Transverse colon (tissue), 4 donors: ENCODE results near the gene RAB3D. TPM values are rescaled to one million over a fixed set of nuclear protein-coding genes. Genes with fewer than 3 reads are reported as not detected.
"Not testable (repeated sequence)": the region's sequence is repeated elsewhere in the genome, so short reads cannot be mapped to it uniquely, and the experiment has no call there.

Experiments used
- DNase-seq: peaks from one replicate; pipeline ENCODE4 v3.0.0-alpha.2; 2019
- H3K27ac ChIP-seq, 4 donors: fragments of 200-600 bp; sonication (generic); 2 replicates each; pipeline ENCODE4 v1.5.1; 2016 to 2018; ENCODE audit warnings: inconsistent platforms in 4 of 4
- H3K27me3 ChIP-seq: fragments of 200-600 bp; sonication (generic); 2 replicates; pipeline ENCODE4 v1.5.1; 2017; ENCODE audit warnings: inconsistent platforms
- H3K36me3 ChIP-seq, 4 donors: fragments of 200-600 bp; sonication (generic); 2 replicates each; pipeline ENCODE4 v1.5.1; 2017 to 2019; ENCODE audit warnings: inconsistent platforms in 4 of 4
- H3K4me1 ChIP-seq, 4 donors: fragments of 200-600 bp; sonication (generic); 2 replicates each; pipeline ENCODE4 v1.5.1; 2017 to 2020; ENCODE audit warnings: inconsistent platforms in 4 of 4
- H3K4me3 ChIP-seq, 4 donors: fragments of 200-600 bp; sonication (generic); 1 replicate in 1 of 4; 2 replicates in 3 of 4; pipeline versions ENCODE4 v1.5.1 to v1.6.1; 2017 to 2019; ENCODE audit warnings: inconsistent platforms in 4 of 4
- H3K9me3 ChIP-seq, 2 donors: fragments of 200-600 bp; sonication (generic); 2 replicates each; pipeline ENCODE4 v1.5.1; 2017 to 2019; ENCODE audit warnings: inconsistent platforms in 2 of 2
- EP300 ChIP-seq: sonication (generic); formaldehyde crosslinking; IDR thresholded peaks from one replicate; pipeline ENCODE4 v1.6.1; 2017; ENCODE audit warnings: antibody characterized with exemption, low read depth
- POLR2A ChIP-seq: fragments of 450-650 bp; IDR thresholded peaks from one replicate; pipeline ENCODE4 v1.6.1; 2016; ENCODE audit warnings: antibody characterized with exemption, mild to moderate bottlenecking, moderate library complexity
- POLR2AphosphoS5 ChIP-seq, 3 donors: sonication (generic); formaldehyde crosslinking; IDR thresholded peaks; one replicate each; pipeline ENCODE4 v1.6.1; 2016; ENCODE audit warnings: antibody characterized with exemption in 3 of 3
- whole genome bisulfite sequencing, 2 donors: methylation state at CpG; one replicate each; pipeline ENCODE4 v1.1.5; 2018; ENCODE audit warnings: low coverage in 1 of 2; 5-methylcytosine and 5-hydroxymethylcytosine counted together
- in situ Hi-C, 4 donors: fragments of 200-750 bp; cut with MboI; loops; one replicate each; pipeline versions ENCODE4 v1.15.0 to v1.15.1; 2017; ENCODE audit warnings: low sequenced_read_pairs in 3 of 4, low pct_ligation_motif_present in 1 of 4, low pct_unique_long_range_greater_than_20kb in 1 of 4
- intact Hi-C: fragments of 100-400 bp; cut with DNase I; formaldehyde crosslinking; loops from one replicate; pipeline ENCODE4 v1.15.1; 2023; ENCODE audit warnings: low total_unique reads
- total RNA-seq, 4 donors: library from RNA; depleted of rRNA; stranded (reverse); fragments of >200 nt; gene quantifications; one replicate each; pipeline ENCODE4 v1.1.0, GENCODE V29; 2016
- TF ChIP-seq, protein P1 (sequence below), 5 experiments: fragments of 200-600 bp in 3 of 5; fragments of 450-650 bp in 2 of 5; sonication (generic) in 3 of 5; IDR thresholded peaks; 1 replicate in 2 of 5; 2 replicates in 3 of 5; pipeline ENCODE4 v1.5.1; 2016 to 2017; ENCODE audit warnings: antibody characterized with exemption in 5 of 5, inconsistent platforms in 3 of 5, mild to moderate bottlenecking in 2 of 5, moderate library complexity in 1 of 5

Gene RAB3D
- total RNA-seq, 4 donors from 2014 or later: 16.5 to 41.1 (median 18.6) TPM

DNA sequence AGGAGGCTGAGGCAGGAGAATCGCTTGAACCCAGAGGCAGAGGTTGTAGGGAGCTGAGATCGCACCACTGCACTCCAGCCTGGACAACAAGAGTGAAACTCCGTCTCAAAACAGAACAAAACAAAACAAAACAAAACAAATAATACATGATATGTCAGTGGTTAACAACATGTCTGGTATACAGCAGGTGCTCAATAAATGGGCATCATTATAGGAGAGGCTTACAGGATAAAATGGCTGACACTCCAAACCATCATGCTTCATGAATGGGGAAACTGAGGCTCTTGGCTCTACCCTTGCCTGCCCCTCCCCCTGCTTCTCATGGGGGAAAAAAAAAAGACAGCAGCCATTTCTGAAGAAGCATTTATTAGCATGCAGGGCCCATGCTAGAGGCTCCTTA lies 3.0 kb upstream of the RAB3D start:
- H3K36me3 ChIP-seq: no peaks in the 10 kb centered on the region

DNA sequence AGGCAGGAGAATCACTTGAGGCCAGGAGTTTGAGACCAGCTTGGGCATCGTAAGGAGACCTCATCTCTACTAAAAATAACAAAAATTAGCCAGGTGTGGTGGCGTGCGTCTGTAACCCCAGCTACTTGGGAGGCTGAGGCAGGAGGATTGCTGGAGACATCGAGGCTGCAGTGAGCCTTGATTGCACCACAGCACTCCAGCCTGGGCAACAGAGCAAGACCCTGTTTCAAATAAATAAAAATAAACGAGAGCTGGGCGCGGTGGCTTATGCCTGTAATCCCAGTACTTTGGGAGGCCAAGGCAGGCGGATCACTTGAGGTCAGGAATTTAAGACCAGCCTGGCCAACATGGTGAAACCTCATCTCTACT lies 626 bp upstream of the RAB3D start:
- H3K36me3 ChIP-seq, H3K9me3 ChIP-seq, intact Hi-C loops, H3K27me3 ChIP-seq, DNase-seq, in situ Hi-C loops: not testable (repeated sequence)
- 51 to 76% methylated on average over 4 to 8 of the region's 8 CpGs for WGBS, 2 donors
- peak overlapping the region; percentile 79 to 93 (median 90) for H3K27ac ChIP-seq
- H3K4me1 ChIP-seq: peaks cover 17 to 40% (median 38%) of the 10 kb centered on the region in 4 donors
- H3K4me3 ChIP-seq: peak overlapping the region in 2 of 4 donors; percentile 70 to 82

More for the DNA sequence above, 3.0 kb upstream of the RAB3D start:
- peaks cover 22 to 52% (median 49%) of the 10 kb centered on the region in 4 donors for H3K4me1 ChIP-seq
- no peak for TF ChIP-seq EP300
- TF ChIP-seq POLR2A: no peak
- TF ChIP-seq, protein P1, sequence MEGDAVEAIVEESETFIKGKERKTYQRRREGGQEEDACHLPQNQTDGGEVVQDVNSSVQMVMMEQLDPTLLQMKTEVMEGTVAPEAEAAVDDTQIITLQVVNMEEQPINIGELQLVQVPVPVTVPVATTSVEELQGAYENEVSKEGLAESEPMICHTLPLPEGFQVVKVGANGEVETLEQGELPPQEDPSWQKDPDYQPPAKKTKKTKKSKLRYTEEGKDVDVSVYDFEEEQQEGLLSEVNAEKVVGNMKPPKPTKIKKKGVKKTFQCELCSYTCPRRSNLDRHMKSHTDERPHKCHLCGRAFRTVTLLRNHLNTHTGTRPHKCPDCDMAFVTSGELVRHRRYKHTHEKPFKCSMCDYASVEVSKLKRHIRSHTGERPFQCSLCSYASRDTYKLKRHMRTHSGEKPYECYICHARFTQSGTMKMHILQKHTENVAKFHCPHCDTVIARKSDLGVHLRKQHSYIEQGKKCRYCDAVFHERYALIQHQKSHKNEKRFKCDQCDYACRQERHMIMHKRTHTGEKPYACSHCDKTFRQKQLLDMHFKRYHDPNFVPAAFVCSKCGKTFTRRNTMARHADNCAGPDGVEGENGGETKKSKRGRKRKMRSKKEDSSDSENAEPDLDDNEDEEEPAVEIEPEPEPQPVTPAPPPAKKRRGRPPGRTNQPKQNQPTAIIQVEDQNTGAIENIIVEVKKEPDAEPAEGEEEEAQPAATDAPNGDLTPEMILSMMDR (IDR thresholded peaks at IDR 0.05): no peak
- no peak for TF ChIP-seq POLR2AphosphoS5 (IDR thresholded peaks at IDR 0.05)
- in situ Hi-C loops (no loop called here), intact Hi-C loops (no loop called here)
- 89 to 100% methylated on average over 3 of the region's 3 CpGs for WGBS, 2 donors
- H3K4me3 ChIP-seq: no peak overlapping the region
- DNase-seq: no peak
- no peak overlapping the region for H3K27ac ChIP-seq
- no peaks in the 10 kb centered on the region for H3K9me3 ChIP-seq
- no peaks in the 10 kb centered on the region for H3K27me3 ChIP-seq

DNA sequence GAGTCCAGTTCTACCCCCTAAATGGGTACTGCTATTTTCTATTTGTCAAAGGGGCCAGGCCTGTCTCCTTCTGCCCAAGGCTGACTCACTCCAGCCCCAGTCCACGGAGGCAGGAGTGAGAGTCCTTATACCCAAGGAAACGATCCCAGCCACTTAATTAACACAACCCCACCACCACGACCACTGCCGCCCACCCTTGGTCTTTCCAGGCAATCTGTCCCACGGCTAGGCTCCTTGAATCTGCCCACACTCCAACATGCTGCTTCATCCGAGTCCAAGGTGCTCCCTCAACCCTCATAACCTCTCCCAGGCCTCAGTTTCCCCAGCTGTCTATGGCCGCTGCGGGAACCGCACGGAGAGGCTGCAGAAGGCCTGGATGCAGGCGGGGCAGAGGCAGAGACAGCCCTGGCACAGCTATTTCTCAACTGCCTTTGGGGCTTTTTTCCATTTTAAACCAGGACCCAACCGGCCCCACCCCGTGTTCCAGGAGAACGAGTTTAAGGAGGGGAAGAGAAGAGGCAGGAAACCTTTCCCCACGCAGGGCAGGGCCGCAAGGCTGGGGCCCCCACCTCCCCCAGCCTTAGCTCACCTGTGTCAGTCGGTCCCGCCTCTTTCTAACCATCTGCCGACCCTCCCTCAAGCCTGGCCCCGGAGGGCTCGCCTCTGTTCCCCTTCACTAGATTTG lies 746 bp downstream of the RAB3D start:
- Histone ChIP-seq H3K4me1 (peaks cover 10 to 26% (median 24%) of the 10 kb centered on the region in 4 donors), H3K9me3 (no peaks in the 10 kb centered on the region), H3K27ac (peak overlapping the region; percentile 79 to 93 (median 90)), H3K27me3 (no peaks in the 10 kb centered on the region), H3K36me3 (peaks cover 0 to 18% (median 2%) of the 10 kb centered on the region in 4 donors), H3K4me3 (peak overlapping the region; percentile 70 to 88 (median 82))
- intact Hi-C loops: no loop called here
- WGBS, 2 donors: 13 to 16% methylated on average over 3 to 21 of the region's 21 CpGs
- TF ChIP-seq POLR2A (no peak), POLR2AphosphoS5 (IDR thresholded peaks at IDR 0.05) (no peak), EP300 (no peak)
- TF ChIP-seq, protein P1 (IDR thresholded peaks at IDR 0.05): no peak
- in situ Hi-C loops: no loop called here
- no peak for DNase-seq

DNA sequence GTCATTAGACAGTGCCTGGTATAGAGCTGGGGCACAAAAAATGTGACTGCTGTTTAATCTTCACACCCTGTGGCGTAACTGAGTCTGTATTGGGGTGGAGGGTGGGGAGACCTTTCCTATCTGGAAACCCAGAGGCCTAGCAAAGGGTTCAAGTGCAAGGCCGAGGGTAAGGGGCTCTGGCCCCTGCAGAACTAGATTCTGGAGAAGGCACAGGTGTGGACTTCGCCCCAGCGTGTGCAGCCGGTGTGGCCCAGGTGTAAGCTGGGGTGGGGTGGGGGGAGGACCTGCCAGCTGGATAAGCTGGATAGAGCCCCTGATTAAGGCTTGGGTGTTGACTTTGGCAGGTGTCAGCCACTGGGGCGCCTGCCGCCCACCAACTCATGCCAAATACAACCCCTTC lies 1.3 kb downstream of the RAB3D start:
- in situ Hi-C loops (no loop called here), intact Hi-C loops (no loop called here)
- TF ChIP-seq, protein P1 (IDR thresholded peaks at IDR 0.05): no peak
- TF ChIP-seq EP300 (no peak), POLR2A (no peak), POLR2AphosphoS5 (IDR thresholded peaks at IDR 0.05) (no peak)
- Histone ChIP-seq H3K27me3 (no peaks in the 10 kb centered on the region), H3K36me3 (peaks cover 0 to 21% (median 2%) of the 10 kb centered on the region in 4 donors), H3K4me3 (peak overlapping the region in 2 of 4 donors; percentile 70 to 82), H3K27ac (peak overlapping the region; percentile 79 to 93 (median 90)), H3K9me3 (no peaks in the 10 kb centered on the region), H3K4me1 (peaks cover 10 to 23% (median 22%) of the 10 kb centered on the region in 4 donors)
- WGBS, 2 donors: 20 to 69% methylated on average over 1 to 4 of the region's 7 CpGs
- peak; percentile 54 for DNase-seq

DNA sequence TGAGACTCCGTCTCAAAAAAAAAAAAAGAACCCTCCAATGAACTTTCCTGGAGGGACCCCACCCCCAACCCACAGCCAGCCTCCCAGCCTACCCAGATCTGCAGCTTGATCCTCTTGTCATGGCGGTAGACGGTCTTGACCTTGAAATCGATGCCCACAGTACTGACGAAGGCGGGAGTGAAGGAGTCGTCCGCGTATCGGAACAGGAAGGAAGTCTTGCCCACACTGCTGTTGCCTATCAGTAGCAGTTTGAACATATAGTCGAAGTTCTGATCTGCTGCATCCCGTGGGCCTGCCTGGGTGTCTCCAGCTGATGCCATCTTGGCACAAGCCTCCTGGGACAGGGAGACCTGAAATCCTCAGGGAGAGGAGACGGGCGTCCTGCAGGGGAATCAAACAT lies 2.4 kb downstream of the RAB3D start:
- Histone ChIP-seq H3K9me3 (no peaks in the 10 kb centered on the region), H3K27ac (no peak overlapping the region), H3K4me3 (no peak overlapping the region), H3K27me3 (no peaks in the 10 kb centered on the region), H3K4me1 (peaks cover 10 to 23% (median 22%) of the 10 kb centered on the region in 4 donors), H3K36me3 (peaks cover 0 to 21% (median 6%) of the 10 kb centered on the region in 4 donors)
- in situ Hi-C loops: no loop called here
- no peak for DNase-seq
- TF ChIP-seq POLR2AphosphoS5 (IDR thresholded peaks at IDR 0.05): no peak
- no peak for TF ChIP-seq EP300
- TF ChIP-seq, protein P1 (IDR thresholded peaks at IDR 0.05): no peak
- TF ChIP-seq POLR2A: no peak
- intact Hi-C loops: no loop called here
- WGBS, 2 donors: 74 to 78% methylated on average over 10 to 14 of the region's 14 CpGs
